Activated CD8-positive, alpha-beta memory T cell treated with anti-CD3 and anti-CD28 coated beads, Interleukin-2, amount 50 U/mL, for 24 hours (primary cell): ENCODE measurements around the gene RABIF.

Experiments used
- DNase-seq: peaks from one replicate; pipeline ENCODE4 v3.0.0-alpha.2; 2020; ENCODE audit errors: extremely low read depth

Gene RABIF

GRCh38 chr1:202873026-202873425, 15.9 kb downstream of the RABIF start:
- DNase-seq: no peak

GRCh38 chr1:202871367-202871766, 17.6 kb downstream of the RABIF start:
- DNase-seq: no peak

GRCh38 chr1:202862679-202863560, 26.0 kb downstream of the RABIF start:
- no peak for DNase-seq

- DNase-seq: peak; percentile 13
Measured at GRCh38 chr1:202861420-202862132, 27.4 kb downstream of the RABIF start.

GRCh38 chr1:202860744-202861419, 28.1 kb downstream of the RABIF start:
- DNase-seq: peak; percentile 8

- no peak for DNase-seq
Measured at GRCh38 chr1:202858789-202859414, 30.0 kb downstream of the RABIF start.

GRCh38 chr1:202858331-202858730, 30.6 kb downstream of the RABIF start:
- no peak for DNase-seq

- DNase-seq: no peak
Measured at GRCh38 chr1:202857136-202857610, 31.8 kb downstream of the RABIF start.

- no peak for DNase-seq
Measured at GRCh38 chr1:202856014-202856413, 32.9 kb downstream of the RABIF start.

GRCh38 chr1:202854787-202855186, 34.2 kb downstream of the RABIF start:
- no peak for DNase-seq

- DNase-seq: no peak
Measured at GRCh38 chr1:202852163-202852904, 36.6 kb downstream of the RABIF start.

- no peak for DNase-seq
Measured at GRCh38 chr1:202850593-202851362, 38.2 kb downstream of the RABIF start.

GRCh38 chr1:202848191-202848542, 40.8 kb downstream of the RABIF start:
- DNase-seq: no peak

GRCh38 chr1:202844935-202845334, 44.0 kb downstream of the RABIF start:
- DNase-seq: no peak

- no peak for DNase-seq
Measured at GRCh38 chr1:202844259-202844658, 44.7 kb downstream of the RABIF start.

- no peak for DNase-seq
Measured at GRCh38 chr1:202843081-202843480, 45.9 kb downstream of the RABIF start.

GRCh38 chr1:202837746-202838262, 51.1 kb downstream of the RABIF start:
- no peak for DNase-seq

GRCh38 chr1:202836623-202837403, 52.1 kb downstream of the RABIF start:
- DNase-seq: no peak

GRCh38 chr1:202835548-202836072, 53.3 kb downstream of the RABIF start:
- no peak for DNase-seq
